HCT116 (cell line): ENCODE data around the gene RFPL1.

Experiments used
- CBX3 ChIP-seq: IDR thresholded peaks from 2 replicates; pipeline ENCODE4 v1.6.1; 2012; ENCODE audit warnings: low read depth
- CEBPB ChIP-seq: IDR thresholded peaks from 2 replicates; pipeline ENCODE4 v1.6.1; 2012; ENCODE audit warnings: low read depth
- TF ChIP-seq, protein P1 (sequence below), 3 experiments: fragments of 200-600 bp in 1 of 3; sonication (generic) in 1 of 3; IDR thresholded peaks in 2 of 3; conservative IDR thresholded peaks in 1 of 3; 2 replicates each; pipeline ENCODE4 v1.5.1; 2012 to 2017; ENCODE audit warnings: low read depth in 2 of 3, low read length in 2 of 3, antibody characterized with exemption in 1 of 3, borderline replicate concordance in 1 of 3, control low read depth in 1 of 3, mild to moderate bottlenecking in 1 of 3, mixed read lengths in 1 of 3, mixed run types in 1 of 3, moderate library complexity in 1 of 3; ENCODE audit not compliant: insufficient read depth in 1 of 3

DNA sequence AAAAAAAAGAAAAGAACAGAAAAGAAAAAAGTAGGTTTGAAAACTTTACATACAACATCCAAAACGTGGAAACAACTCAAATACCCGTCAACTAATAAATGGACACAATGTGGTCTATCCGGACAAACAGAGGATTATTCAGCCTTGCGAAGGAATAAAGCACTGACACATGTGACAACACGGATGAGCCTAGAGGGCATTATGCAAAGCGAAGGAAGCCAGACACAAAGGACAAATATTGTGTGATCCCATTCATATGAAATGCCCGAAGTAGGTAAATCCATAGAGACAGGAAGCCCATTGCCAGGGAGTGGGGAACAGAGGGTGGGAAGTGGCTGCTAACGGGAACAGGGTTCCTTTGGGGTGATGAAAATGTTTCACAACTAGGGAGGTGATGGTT, 11.8 kb downstream of the RFPL1 start:
- TF ChIP-seq CBX3: no peak
- TF ChIP-seq, protein P1, sequence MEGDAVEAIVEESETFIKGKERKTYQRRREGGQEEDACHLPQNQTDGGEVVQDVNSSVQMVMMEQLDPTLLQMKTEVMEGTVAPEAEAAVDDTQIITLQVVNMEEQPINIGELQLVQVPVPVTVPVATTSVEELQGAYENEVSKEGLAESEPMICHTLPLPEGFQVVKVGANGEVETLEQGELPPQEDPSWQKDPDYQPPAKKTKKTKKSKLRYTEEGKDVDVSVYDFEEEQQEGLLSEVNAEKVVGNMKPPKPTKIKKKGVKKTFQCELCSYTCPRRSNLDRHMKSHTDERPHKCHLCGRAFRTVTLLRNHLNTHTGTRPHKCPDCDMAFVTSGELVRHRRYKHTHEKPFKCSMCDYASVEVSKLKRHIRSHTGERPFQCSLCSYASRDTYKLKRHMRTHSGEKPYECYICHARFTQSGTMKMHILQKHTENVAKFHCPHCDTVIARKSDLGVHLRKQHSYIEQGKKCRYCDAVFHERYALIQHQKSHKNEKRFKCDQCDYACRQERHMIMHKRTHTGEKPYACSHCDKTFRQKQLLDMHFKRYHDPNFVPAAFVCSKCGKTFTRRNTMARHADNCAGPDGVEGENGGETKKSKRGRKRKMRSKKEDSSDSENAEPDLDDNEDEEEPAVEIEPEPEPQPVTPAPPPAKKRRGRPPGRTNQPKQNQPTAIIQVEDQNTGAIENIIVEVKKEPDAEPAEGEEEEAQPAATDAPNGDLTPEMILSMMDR (IDR thresholded peaks at IDR 0.05 in 2 of 3, conservative IDR thresholded peaks at IDR 0.05 in 1 of 3; ENCODE audit: borderline replicate concordance in 1 of 3, insufficient read depth in 1 of 3, low read depth in 2 of 3, low read length in 2 of 3): no peak
- TF ChIP-seq CEBPB: no peak
